Thoracic aorta (tissue), 2 donors: ENCODE results near the gene PSMD12. TPM values are rescaled to one million over a fixed set of nuclear protein-coding genes. Genes with fewer than 3 reads are reported as not detected.

Source experiments
- ATAC-seq: fragments of 150-250 bp; one replicate; pipeline ENCODE4 v1.8.0; 2017; ENCODE audit warnings: low read depth; ENCODE audit not compliant: insufficient number of reproducible peaks, low FRiP score
- DNase-seq: peaks from one replicate; pipeline ENCODE4 v3.0.0-alpha.2; 2020; ENCODE audit warnings: low spot score
- H3K27ac ChIP-seq, 2 donors: fragments of 200-600 bp; sonication (generic); 1 replicate in 1 of 2; 2 replicates in 1 of 2; pipeline ENCODE4 v1.5.1; 2016; ENCODE audit warnings: mild to moderate bottlenecking in 2 of 2, moderate library complexity in 2 of 2
- H3K27me3 ChIP-seq: fragments of 200-600 bp; sonication (generic); replicated peaks from 2 replicates; pipeline ENCODE4 v1.6.0; 2016; ENCODE audit warnings: mild to moderate bottlenecking; ENCODE audit not compliant: insufficient read depth
- H3K36me3 ChIP-seq: fragments of 200-600 bp; sonication (generic); one replicate; pipeline ENCODE4 v1.5.1; 2016
- H3K4me1 ChIP-seq, 2 donors: fragments of 200-600 bp; sonication (generic); 1 replicate in 1 of 2; 2 replicates in 1 of 2; pipeline versions ENCODE4 v1.5.1 to v1.6.0; 2016; ENCODE audit warnings: low read depth in 2 of 2, mild to moderate bottlenecking in 1 of 2; ENCODE audit not compliant: control insufficient read depth in 1 of 2
- H3K4me3 ChIP-seq: fragments of 200-600 bp; sonication (generic); 2 replicates; pipeline ENCODE4 v1.5.1; 2016; ENCODE audit warnings: mild to moderate bottlenecking
- H3K9me3 ChIP-seq: fragments of 200-600 bp; sonication (generic); 2 replicates; pipeline ENCODE4 v1.5.1; 2016
- CTCF ChIP-seq: fragments of 200-600 bp; sonication (generic); IDR thresholded peaks from one replicate; pipeline ENCODE4 v1.5.1; 2019; ENCODE audit warnings: antibody characterized with exemption
- total RNA-seq, 2 donors: library from RNA; depleted of rRNA; stranded (reverse); fragments of >200 nt; gene quantifications; one replicate each; pipeline versions ENCODE4 v1.1.0 to v1.2.3, GENCODE V29; 2016

PSMD12 gene
- total RNA-seq, 2 donors from 2014 or later, result 18.3 to 29.5 TPM

GRCh38 chr17:67362173-67362572 is 4.2 kb downstream of the PSMD12 start:
- H3K4me1 ChIP-seq, result peaks cover 40 to 50% of the 10 kb centered on the region in 2 donors
- H3K27ac ChIP-seq, result no peak overlapping the region
- no peaks in the 10 kb centered on the region for H3K9me3 ChIP-seq
- no peaks in the 10 kb centered on the region for H3K27me3 ChIP-seq
- H3K4me3 ChIP-seq, result no peak overlapping the region
- ATAC-seq (no peak), DNase-seq (no peak)
- H3K36me3 ChIP-seq, result peaks cover under 1% of the 10 kb centered on the region
- no peak for TF ChIP-seq CTCF

- no peak for DNase-seq
These were observed 5.5 kb downstream of the PSMD12 start for GRCh38 chr17:67360880-67361279.

GRCh38 chr17:67359960-67360791 is 6.2 kb downstream of the PSMD12 start:
- no peaks in the 10 kb centered on the region for H3K9me3 ChIP-seq
- DNase-seq, result no peak
- H3K27me3 ChIP-seq, result no peaks in the 10 kb centered on the region
- peaks cover 6% of the 10 kb centered on the region for H3K36me3 ChIP-seq
- ATAC-seq, result no peak
- no peak overlapping the region for H3K4me3 ChIP-seq
- H3K4me1 ChIP-seq, result peaks cover 36 to 37% of the 10 kb centered on the region in 2 donors
- TF ChIP-seq CTCF, result no peak
- no peak overlapping the region for H3K27ac ChIP-seq

More at GRCh38 chr17:67360880-67361279, 5.5 kb downstream of the PSMD12 start:
- Histone ChIP-seq H3K9me3 (no peaks in the 10 kb centered on the region), H3K4me1 (peaks cover 40 to 44% of the 10 kb centered on the region in 2 donors), H3K27me3 (no peaks in the 10 kb centered on the region), H3K4me3 (no peak overlapping the region), H3K36me3 (peaks cover 6% of the 10 kb centered on the region), H3K27ac (no peak overlapping the region)
- ATAC-seq, result no peak
- TF ChIP-seq CTCF, result no peak

GRCh38 chr17:67358612-67359011 is 7.8 kb downstream of the PSMD12 start:
- ATAC-seq (no peak), DNase-seq (no peak)
- Histone ChIP-seq H3K27me3 (no peaks in the 10 kb centered on the region), H3K9me3 (no peaks in the 10 kb centered on the region), H3K27ac (no peak overlapping the region), H3K4me3 (no peak overlapping the region), H3K4me1 (peaks cover 21 to 22% of the 10 kb centered on the region in 2 donors), H3K36me3 (peaks cover 13% of the 10 kb centered on the region)
- no peak for TF ChIP-seq CTCF

GRCh38 chr17:67353929-67354574 is 12.3 kb downstream of the PSMD12 start:
- no peak for ATAC-seq
- no peak for TF ChIP-seq CTCF

More at GRCh38 chr17:67353929-67354574, 12.3 kb downstream of the PSMD12 start:
- DNase-seq, result no peak
- H3K36me3 ChIP-seq, result peaks cover 30% of the 10 kb centered on the region
- H3K4me1 ChIP-seq, result peaks cover 5 to 6% of the 10 kb centered on the region in 2 donors
- H3K4me3 ChIP-seq, result no peak overlapping the region
- no peaks in the 10 kb centered on the region for H3K9me3 ChIP-seq
- H3K27me3 ChIP-seq, result no peaks in the 10 kb centered on the region
- H3K27ac ChIP-seq, result no peak overlapping the region
